H1 (cell line): ENCODE measurements around the gene PBXIP1.

Source experiments
- CBX8 ChIP-seq: fragments of 300-800, 300-1000 bp; sonication (generic); IDR thresholded peaks from 2 replicates; pipeline ENCODE4 v1.7.1; 2016; ENCODE audit warnings: low read depth, low read length, borderline replicate concordance
- CREB1 ChIP-seq: IDR thresholded peaks from 2 replicates; pipeline ENCODE4 v1.6.1; 2012; ENCODE audit warnings: inconsistent platforms
- EZH2 ChIP-seq: fragments of 200-600 bp; sonication (generic); IDR thresholded peaks from 2 replicates; pipeline ENCODE4 v1.7.1; 2012; ENCODE audit warnings: low read depth, mild to moderate bottlenecking, moderate library complexity, low read length, inconsistent platforms; ENCODE audit not compliant: severe bottlenecking
- RBBP5 ChIP-seq: IDR thresholded peaks from 2 replicates; pipeline ENCODE4 v1.7.1; 2012; ENCODE audit warnings: low read depth, mild to moderate bottlenecking, inconsistent platforms, low read length, moderate library complexity, borderline replicate concordance
- YY1 ChIP-seq: IDR thresholded peaks from 2 replicates; pipeline ENCODE4 v1.6.1; 2011; ENCODE audit warnings: low read depth, mild to moderate bottlenecking, low read length
- TF ChIP-seq, protein P1 (sequence below), 3 experiments: IDR thresholded peaks; 1 replicate in 2 of 3; 2 replicates in 1 of 3; pipeline versions ENCODE4 v1.5.1 to v1.6.1; 2011; ENCODE audit warnings: low read length in 3 of 3, mild to moderate bottlenecking in 3 of 3, inconsistent platforms in 2 of 3, low read depth in 1 of 3, moderate library complexity in 1 of 3; ENCODE audit not compliant: insufficient read depth in 1 of 3; ENCODE audit errors: control extremely low read depth in 1 of 3

DNA sequence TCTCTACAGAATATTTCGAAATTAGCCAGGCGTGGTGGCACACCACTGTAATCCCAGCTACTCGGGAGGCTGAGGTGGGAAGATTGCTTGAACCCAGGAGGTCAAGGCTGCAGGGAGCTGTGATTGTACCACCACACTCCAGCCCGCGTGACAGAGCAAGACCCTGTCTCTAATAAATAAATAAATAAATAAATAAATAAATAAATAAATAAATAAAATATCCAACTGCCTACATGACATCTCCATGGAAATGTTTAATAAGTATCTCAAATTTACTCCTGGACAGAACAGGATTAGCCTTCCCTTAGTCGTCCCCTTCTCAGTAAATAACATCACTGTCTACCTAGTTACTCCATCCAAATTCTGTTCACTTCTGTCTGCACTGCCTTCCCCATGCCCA lies 56.9 kb downstream of the PBXIP1 start:
- no peak for TF ChIP-seq EZH2
- no peak for TF ChIP-seq CREB1
- no peak for TF ChIP-seq RBBP5
- TF ChIP-seq YY1: no peak
- TF ChIP-seq CBX8: no peak
- TF ChIP-seq, protein P1, sequence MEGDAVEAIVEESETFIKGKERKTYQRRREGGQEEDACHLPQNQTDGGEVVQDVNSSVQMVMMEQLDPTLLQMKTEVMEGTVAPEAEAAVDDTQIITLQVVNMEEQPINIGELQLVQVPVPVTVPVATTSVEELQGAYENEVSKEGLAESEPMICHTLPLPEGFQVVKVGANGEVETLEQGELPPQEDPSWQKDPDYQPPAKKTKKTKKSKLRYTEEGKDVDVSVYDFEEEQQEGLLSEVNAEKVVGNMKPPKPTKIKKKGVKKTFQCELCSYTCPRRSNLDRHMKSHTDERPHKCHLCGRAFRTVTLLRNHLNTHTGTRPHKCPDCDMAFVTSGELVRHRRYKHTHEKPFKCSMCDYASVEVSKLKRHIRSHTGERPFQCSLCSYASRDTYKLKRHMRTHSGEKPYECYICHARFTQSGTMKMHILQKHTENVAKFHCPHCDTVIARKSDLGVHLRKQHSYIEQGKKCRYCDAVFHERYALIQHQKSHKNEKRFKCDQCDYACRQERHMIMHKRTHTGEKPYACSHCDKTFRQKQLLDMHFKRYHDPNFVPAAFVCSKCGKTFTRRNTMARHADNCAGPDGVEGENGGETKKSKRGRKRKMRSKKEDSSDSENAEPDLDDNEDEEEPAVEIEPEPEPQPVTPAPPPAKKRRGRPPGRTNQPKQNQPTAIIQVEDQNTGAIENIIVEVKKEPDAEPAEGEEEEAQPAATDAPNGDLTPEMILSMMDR (IDR thresholded peaks at IDR 0.05; ENCODE audit: control extremely low read depth in 1 of 3, insufficient read depth in 1 of 3, low read depth in 1 of 3, low read length in 3 of 3): no peak
